ENCODE data around the gene ZGLP1.
"Not testable (repeated sequence)": the region's sequence is repeated elsewhere in the genome, so short reads cannot be mapped to it uniquely, and the experiment has no call there.

The ZGLP1 gene

GRCh38 chr19:10309423-10309822 lies at the start of gene ZGLP1:
Gene ZGLP1, minus strand, starts transcription at chr19:10309815.
- no peak for DNase-seq (ENCODE audit: low read depth in 2 of 2)

- DNase-seq (ENCODE audit: low read depth in 2 of 2), result no peak
These were observed 46.8 kb upstream of the ZGLP1 start for GRCh38 chr19:10356431-10356830.

GRCh38 chr19:10353793-10354391 lies 44.3 kb upstream of the ZGLP1 start:
- DNase-seq (ENCODE audit: low read depth in 2 of 2), result peak in 1 of 2 experiments; percentile 44

GRCh38 chr19:10352764-10353671 lies 43.4 kb upstream of the ZGLP1 start:
- DNase-seq (ENCODE audit: low read depth in 2 of 2), result no peak

- DNase-seq (ENCODE audit: low read depth in 2 of 2), result no peak
These were observed 36.9 kb upstream of the ZGLP1 start for GRCh38 chr19:10346509-10346908.

GRCh38 chr19:10344780-10345179 lies 35.2 kb upstream of the ZGLP1 start:
- no peak for DNase-seq (ENCODE audit: low read depth in 2 of 2)

GRCh38 chr19:10343495-10343894 lies 33.9 kb upstream of the ZGLP1 start:
- no peak for DNase-seq (ENCODE audit: low read depth in 2 of 2)

- no peak for DNase-seq (ENCODE audit: low read depth in 2 of 2)
These were observed 30.4 kb upstream of the ZGLP1 start for GRCh38 chr19:10339977-10340376.

GRCh38 chr19:10339380-10339960 lies 29.9 kb upstream of the ZGLP1 start, which contains the start of gene ICAM3:
Gene ICAM3, minus strand, starts transcription at chr19:10339624. Its CDS starts 10 bp downstream, at chr19:10339614.
- peak; percentile 46 to 66 for DNase-seq (ENCODE audit: low read depth in 2 of 2)

- DNase-seq (ENCODE audit: low read depth in 2 of 2), result no peak
These were observed 29.3 kb upstream of the ZGLP1 start for GRCh38 chr19:10338940-10339339.

GRCh38 chr19:10336725-10337124 lies 27.1 kb upstream of the ZGLP1 start:
- DNase-seq (ENCODE audit: low read depth in 2 of 2), result not testable (repeated sequence)

- no peak for DNase-seq (ENCODE audit: low read depth in 2 of 2)
These were observed 25.9 kb upstream of the ZGLP1 start for GRCh38 chr19:10335352-10335985.

- peak; percentile 28 to 60 for DNase-seq (ENCODE audit: low read depth in 2 of 2)
These were observed 25.2 kb upstream of the ZGLP1 start for GRCh38 chr19:10334588-10335351.

- DNase-seq (ENCODE audit: low read depth in 2 of 2), result no peak
These were observed 24.4 kb upstream of the ZGLP1 start for GRCh38 chr19:10333758-10334587.

GRCh38 chr19:10332965-10333757 lies 23.5 kb upstream of the ZGLP1 start, which contains the start of gene RAVER1:
Gene RAVER1, minus strand, starts transcription at chr19:10333529. Its CDS starts 22 bp downstream, at chr19:10333507.
- peak; percentile 94 to 98 for DNase-seq (ENCODE audit: low read depth in 2 of 2)

GRCh38 chr19:10332158-10332964 lies 22.7 kb upstream of the ZGLP1 start:
- no peak for DNase-seq (ENCODE audit: low read depth in 2 of 2)

- no peak for DNase-seq (ENCODE audit: low read depth in 2 of 2)
These were observed 19.9 kb upstream of the ZGLP1 start for GRCh38 chr19:10329555-10329954.

- DNase-seq (ENCODE audit: low read depth in 2 of 2), result no peak
These were observed 19.2 kb upstream of the ZGLP1 start for GRCh38 chr19:10328558-10329429.
